GM21737 (cell line): ENCODE data around the gene CMC2.

Source experiments
- ATAC-seq: cut with Tn5 transposase; IDR thresholded peaks from one replicate; pipeline ENCODE4 v1.9.1; 2021; ENCODE audit warnings: mild to moderate bottlenecking, moderate library complexity; ENCODE audit not compliant: unreplicated experiment

CMC2 gene

GRCh38 chr16:80981103-80981502 lies 25.6 kb downstream of the CMC2 start:
- no peak for ATAC-seq

- ATAC-seq: no peak
Measured at GRCh38 chr16:80976946-80977345, 29.7 kb downstream of the CMC2 start.

- no peak for ATAC-seq
Measured at GRCh38 chr16:80974649-80975376, 31.9 kb downstream of the CMC2 start.

- no peak for ATAC-seq
Measured at GRCh38 chr16:80973991-80974390, 32.7 kb downstream of the CMC2 start.

- no peak for ATAC-seq
Measured at GRCh38 chr16:80972611-80973010, 34.1 kb downstream of the CMC2 start.

GRCh38 chr16:80971819-80972218 lies 34.9 kb downstream of the CMC2 start:
- ATAC-seq: no peak

- ATAC-seq: no peak
Measured at GRCh38 chr16:80969114-80969484, 37.6 kb downstream of the CMC2 start.

- ATAC-seq: no peak
Measured at GRCh38 chr16:80968386-80969113, 38.1 kb downstream of the CMC2 start.

GRCh38 chr16:80966617-80967016 lies 40.1 kb downstream of the CMC2 start:
- no peak for ATAC-seq

GRCh38 chr16:80964351-80964750 lies 42.3 kb downstream of the CMC2 start:
- no peak for ATAC-seq

- ATAC-seq: no peak
Measured at GRCh38 chr16:80962879-80963278, 43.8 kb downstream of the CMC2 start.

- ATAC-seq: no peak
Measured at GRCh38 chr16:80958284-80958683, 48.4 kb downstream of the CMC2 start.

GRCh38 chr16:80954985-80955384 lies 51.7 kb downstream of the CMC2 start:
- ATAC-seq: no peak

GRCh38 chr16:80948886-80949493 lies 57.7 kb downstream of the CMC2 start:
- no peak for ATAC-seq

- no peak for ATAC-seq
Measured at GRCh38 chr16:80947708-80948625, 58.7 kb downstream of the CMC2 start.

GRCh38 chr16:80947239-80947638 lies 59.4 kb downstream of the CMC2 start:
- no peak for ATAC-seq

- no peak for ATAC-seq
Measured at GRCh38 chr16:80946481-80946880, 60.2 kb downstream of the CMC2 start.

GRCh38 chr16:80940069-80940856 lies 66.4 kb downstream of the CMC2 start:
- no peak for ATAC-seq

GRCh38 chr16:80938879-80939260 lies 67.8 kb downstream of the CMC2 start:
- ATAC-seq: no peak
